GM18868 (cell line): Measurements from ENCODE around the gene MTRF1L.
"Not testable (repeated sequence)": the region's sequence is repeated elsewhere in the genome, so short reads cannot be mapped to it uniquely, and the experiment has no call there.

Experiments
- ATAC-seq: cut with Tn5 transposase; IDR thresholded peaks from one replicate; pipeline ENCODE4 v1.9.1; 2021; ENCODE audit warnings: mild to moderate bottlenecking, moderate library complexity; ENCODE audit not compliant: unreplicated experiment

The MTRF1L gene

GRCh38 chr6:152975204-152975915, 27.1 kb downstream of the MTRF1L start:
- ATAC-seq: peak; percentile 76

GRCh38 chr6:152973916-152974315, 28.6 kb downstream of the MTRF1L start:
- ATAC-seq: no peak

GRCh38 chr6:152969688-152970418, 32.7 kb downstream of the MTRF1L start:
- no peak for ATAC-seq

GRCh38 chr6:152966168-152966894, 36.2 kb downstream of the MTRF1L start:
- ATAC-seq: not testable (repeated sequence)

GRCh38 chr6:152959333-152959732, 43.2 kb downstream of the MTRF1L start:
- no peak for ATAC-seq

GRCh38 chr6:152957796-152958195, 44.7 kb downstream of the MTRF1L start:
- no peak for ATAC-seq

GRCh38 chr6:152954443-152954842, 48.1 kb downstream of the MTRF1L start:
- ATAC-seq: peak; percentile 74

- ATAC-seq: no peak
Measured at GRCh38 chr6:152952866-152953509, 49.5 kb downstream of the MTRF1L start.

GRCh38 chr6:152952045-152952444, 50.5 kb downstream of the MTRF1L start:
- no peak for ATAC-seq

- no peak for ATAC-seq
Measured at GRCh38 chr6:152950240-152950639, 52.3 kb downstream of the MTRF1L start.

GRCh38 chr6:152948150-152948768, 54.2 kb downstream of the MTRF1L start:
- ATAC-seq: peak; percentile 86

GRCh38 chr6:152946995-152947394, 55.5 kb downstream of the MTRF1L start:
- ATAC-seq: no peak

- no peak for ATAC-seq
Measured at GRCh38 chr6:152946484-152946883, 56.0 kb downstream of the MTRF1L start.

GRCh38 chr6:152943260-152943897, 59.1 kb downstream of the MTRF1L start:
- no peak for ATAC-seq

GRCh38 chr6:152942319-152942869, 60.1 kb downstream of the MTRF1L start:
- ATAC-seq: no peak

GRCh38 chr6:152941746-152942145, 60.8 kb downstream of the MTRF1L start:
- no peak for ATAC-seq
